HG03442 (cell line): ENCODE results near the gene TSEN54.

Experiments
- ATAC-seq: cut with Tn5 transposase; IDR thresholded peaks from one replicate; pipeline ENCODE4 v1.9.1; 2021; ENCODE audit warnings: mild to moderate bottlenecking, moderate library complexity; ENCODE audit not compliant: unreplicated experiment

The TSEN54 gene

DNA sequence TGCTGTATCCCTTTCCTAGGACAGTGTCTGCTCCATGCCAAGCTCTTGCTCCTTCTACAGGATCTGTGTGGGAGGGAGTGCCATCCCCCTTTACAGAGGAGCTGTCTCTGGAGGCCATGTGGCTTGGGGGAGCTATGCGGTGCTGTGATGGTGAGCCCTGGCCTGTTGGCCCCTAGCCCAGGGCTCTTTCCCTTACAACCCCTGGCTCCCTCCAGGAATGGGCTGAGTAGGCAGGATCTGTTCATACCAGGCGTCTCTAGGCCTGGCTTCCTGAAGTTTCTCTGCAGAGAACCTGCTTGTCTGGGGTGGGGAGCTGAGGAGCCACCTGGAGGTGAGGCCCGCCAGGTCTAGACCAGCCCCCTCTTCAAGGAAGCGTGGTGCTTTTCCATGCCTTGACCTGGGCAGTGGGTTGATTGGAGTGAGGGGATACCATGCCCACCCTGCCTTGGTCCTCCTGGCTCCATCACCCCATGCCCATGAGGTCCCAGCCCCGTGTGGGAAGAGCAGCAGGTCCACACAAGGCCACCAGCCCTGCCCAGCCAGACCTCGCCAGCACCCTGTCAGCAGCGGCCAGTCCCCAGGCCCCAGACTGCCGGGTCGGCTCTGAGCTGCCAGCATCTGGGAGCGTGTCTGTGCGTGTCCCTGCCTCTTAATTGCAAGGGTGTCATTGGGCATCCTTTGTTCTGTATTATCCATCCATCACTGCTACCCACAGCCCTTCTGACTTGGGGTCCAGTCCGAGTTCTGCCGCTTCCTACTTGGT, 23.8 kb downstream of the TSEN54 start:
- ATAC-seq: no peak

DNA sequence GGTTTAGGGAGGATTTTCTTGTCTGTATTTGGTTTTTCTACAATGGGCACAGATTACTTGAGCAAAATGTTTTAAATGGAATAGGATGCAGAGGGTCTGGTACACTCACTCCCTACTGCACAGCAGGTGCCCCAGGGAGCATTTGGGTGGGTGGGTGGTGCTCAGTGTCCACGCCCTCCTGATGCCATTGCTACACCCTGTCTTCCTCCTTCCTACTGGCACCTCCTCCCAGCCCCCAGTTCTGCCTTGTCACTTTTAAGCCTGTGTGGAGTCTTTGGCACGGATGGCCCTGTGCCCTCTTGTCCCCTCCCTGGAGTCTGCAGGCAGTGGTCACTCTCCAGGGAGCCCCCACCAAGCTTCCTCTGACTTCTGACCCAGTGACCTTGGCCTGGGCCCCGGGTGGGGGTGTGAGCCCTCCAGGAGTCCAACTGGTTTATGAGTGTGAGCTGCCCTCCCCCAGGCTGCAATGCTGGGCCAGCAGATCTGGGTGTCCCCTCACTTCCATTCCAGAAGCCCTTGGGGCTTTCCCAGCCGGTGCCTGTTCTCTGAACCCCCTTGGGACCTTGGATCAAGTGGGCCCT, 24.7 kb downstream of the TSEN54 start:
- ATAC-seq: no peak

DNA sequence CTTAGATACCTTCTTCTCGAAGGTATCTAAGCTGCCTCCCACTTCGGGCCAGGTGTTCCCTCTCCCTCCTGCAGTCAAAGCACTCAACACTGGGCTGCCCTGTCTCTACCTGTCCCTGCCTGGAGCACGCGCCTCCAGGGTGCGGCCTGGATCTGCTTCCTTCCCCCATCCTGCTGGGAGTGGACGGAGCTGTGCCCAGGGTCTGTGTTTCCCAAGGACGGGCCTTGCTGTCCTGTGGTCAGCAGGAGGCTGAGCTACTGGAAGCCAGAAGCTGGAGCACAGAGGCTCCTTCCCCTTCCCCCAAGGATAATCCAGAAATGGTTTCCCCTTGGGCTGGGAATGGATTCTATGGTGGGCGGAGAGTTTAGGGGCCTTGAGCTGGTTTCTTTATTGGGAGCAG, 25.9 kb downstream of the TSEN54 start:
- ATAC-seq: no peak

DNA sequence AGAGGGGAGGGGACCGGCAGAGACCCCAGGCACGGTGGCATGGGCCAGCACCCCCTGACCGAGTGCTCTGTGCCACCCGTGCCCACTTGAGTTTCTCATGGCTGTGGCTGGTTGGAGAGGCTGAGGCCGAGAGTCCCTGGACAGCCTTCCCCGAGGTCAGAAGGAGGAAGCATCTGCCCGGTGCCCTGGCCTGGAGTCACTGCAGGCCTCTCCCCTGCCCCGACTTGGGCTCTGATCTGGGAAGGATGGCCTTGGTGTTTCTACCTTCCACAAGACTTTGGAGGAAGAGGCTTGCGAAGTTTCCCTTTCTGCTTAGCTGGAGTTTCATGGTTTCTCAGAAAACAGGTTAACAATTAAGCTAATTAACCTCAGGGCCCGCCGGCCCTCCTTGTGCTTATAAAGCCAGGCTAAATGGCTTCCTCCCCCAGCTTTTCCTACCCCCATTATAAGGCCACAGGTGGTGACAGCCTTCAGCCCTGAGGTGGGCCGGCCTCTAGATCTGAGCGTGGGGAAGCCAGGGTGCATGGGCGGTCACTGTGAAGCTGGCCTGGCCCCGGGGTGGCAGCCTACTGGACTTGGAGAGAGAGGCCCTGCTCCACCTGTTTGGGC, 26.5 kb downstream of the TSEN54 start:
- ATAC-seq: no peak

DNA sequence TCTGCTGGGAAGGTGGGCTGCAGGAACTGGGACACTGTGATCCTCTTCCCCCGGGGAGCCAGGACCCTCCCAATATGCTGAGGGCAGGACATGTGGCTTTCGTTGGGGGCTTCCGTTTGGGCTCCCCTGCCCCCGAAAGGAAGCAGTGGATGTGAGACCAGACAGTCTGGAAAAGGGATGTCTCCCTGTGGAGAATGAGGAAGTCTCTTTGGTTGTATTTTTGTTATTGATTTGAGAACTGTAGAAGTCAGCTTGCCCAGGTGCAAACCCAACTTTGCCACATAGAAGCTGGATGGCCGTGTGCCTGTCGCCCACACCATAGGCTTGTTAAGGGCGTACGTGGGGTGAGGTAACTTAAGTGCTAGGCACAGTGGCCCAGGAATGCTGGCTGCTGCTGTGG, 27.9 kb downstream of the TSEN54 start:
- no peak for ATAC-seq

DNA sequence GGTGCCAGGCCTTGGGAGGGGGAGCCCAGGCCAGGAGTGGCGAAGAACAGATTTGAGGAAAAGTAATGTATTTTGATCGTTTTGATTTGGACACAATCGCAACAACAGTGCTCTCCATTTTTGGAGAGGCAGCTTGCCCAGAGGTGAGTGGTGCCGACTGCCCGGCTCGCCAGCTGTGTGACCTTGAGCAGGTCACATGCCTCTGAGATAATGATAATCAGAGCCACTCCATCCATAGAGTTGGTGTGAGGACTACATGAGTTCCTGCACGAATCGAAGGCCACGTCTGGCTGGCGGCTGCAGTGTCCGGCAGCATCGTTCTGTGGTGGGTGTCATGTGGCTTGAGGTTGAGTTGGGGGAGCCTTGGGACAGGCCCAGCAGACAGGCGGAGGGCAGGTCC, 29.9 kb downstream of the TSEN54 start:
- no peak for ATAC-seq

DNA sequence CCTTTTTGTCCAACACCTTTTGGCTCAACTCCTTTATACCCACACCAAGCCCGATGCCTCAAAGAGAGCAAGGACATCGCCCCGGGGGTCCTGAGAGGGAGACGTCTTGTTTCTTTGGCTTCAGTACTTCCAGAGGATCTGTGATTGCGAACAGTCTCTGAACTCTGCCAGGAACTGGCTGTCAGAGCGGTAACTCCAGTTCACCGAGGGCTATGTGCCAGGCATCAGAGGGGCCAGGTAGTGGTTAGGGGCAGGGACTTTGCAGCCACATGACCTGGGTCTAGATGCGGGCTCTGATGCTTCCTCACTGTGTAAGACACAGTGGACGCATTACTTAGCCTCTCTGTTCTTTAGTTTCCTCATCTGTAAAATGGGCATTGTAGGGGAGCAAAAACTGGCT, 30.8 kb downstream of the TSEN54 start:
- ATAC-seq: no peak

DNA sequence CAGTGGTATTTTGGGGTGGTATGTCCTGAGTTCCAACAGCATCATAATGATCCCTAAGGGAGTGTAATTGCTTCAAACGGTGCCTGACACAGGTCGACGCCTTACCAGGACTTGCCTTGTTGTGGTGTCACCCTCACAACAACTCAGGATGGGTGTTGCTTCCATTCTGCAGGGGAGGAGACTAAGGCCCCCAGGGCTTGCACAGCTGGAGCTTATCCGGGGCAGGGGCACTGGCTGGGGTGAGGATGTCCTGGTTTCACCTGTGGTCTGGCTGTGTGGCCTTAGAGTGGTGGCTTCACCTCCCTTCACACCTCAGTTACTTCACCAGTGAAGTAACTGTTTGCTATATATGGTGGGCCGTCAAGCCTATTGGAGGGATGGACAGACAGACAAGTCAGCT, 32.5 kb downstream of the TSEN54 start:
- ATAC-seq: no peak

DNA sequence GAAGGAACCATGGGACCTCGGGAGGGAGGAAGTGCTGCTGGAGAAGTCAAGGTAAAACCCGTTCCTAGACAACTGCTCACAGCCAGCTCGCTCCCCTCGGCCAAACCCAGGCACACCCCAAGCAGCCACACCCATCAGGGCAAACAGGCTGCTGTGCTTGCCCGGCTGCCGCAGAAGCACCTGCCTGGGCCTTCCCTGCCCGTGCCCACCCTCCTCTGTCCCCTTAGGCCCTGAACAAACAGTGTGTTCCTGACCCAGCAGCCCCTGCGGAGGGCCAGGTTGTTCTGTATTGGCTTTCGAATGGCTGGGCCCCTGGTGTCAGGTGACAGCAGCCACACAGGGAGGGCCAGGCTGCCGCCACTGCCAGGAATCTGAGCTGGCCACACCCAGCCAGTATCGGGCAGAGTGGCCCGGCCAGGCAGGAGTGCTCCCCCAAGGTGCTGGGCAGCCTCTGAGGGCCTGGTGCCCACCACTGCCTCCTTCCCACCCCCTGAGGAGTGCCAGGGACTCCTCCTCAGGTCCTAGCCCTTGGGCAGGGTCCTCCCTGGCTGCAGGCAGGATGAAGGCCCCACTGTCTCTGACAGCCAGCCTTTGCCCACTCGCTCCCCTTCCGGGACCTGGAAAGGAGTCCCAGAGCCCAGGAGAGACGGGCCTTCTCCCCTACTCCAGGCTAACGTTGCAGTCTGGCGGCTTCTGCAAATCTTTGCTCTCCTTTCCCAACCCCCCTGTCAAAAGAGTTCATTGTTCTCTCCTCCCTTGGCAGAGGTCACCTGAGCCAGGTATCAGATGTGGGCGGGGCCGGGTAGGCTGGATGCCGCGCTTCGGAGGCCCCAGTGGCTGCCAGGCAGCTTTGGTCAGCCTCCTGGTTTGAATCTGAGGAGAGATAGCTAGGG, 33.2 kb downstream of the TSEN54 start:
- ATAC-seq: no peak

DNA sequence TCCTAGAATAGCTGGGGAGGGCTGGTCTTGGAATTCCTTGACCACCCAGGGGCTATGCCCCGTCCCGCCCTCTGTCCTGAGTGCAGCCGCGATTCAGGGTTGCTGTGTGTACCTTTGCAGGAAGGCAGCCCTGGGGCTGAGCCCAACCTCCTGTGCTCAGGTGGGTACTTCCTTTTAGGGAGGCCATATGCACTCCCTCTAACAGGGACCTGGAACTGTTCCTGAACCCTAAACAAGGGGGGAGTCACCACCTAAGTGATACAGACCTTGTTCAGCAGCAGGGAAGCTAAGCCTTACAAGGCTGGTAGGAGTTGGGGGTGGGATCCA, 33.8 kb downstream of the TSEN54 start:
- ATAC-seq: no peak

DNA sequence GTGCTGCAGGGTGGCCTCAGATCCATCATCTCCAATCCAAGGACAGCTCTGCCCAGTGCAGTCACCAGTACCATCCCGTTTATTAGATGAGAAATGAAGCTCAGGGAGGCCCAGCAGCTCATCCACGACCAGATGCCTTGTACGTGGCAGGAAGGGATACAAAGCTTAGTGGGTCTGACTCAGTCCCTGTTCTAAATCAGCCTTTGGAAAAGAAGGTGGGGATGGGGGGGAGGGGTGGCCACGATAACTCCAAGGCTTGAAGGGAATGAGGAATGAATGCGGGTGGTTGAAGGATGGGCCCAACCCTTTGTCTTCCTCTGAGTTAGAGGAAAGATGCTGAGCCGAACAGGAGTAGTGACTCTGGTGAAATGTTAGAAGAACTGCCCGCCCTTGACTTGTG, 34.9 kb downstream of the TSEN54 start:
- ATAC-seq: no peak

DNA sequence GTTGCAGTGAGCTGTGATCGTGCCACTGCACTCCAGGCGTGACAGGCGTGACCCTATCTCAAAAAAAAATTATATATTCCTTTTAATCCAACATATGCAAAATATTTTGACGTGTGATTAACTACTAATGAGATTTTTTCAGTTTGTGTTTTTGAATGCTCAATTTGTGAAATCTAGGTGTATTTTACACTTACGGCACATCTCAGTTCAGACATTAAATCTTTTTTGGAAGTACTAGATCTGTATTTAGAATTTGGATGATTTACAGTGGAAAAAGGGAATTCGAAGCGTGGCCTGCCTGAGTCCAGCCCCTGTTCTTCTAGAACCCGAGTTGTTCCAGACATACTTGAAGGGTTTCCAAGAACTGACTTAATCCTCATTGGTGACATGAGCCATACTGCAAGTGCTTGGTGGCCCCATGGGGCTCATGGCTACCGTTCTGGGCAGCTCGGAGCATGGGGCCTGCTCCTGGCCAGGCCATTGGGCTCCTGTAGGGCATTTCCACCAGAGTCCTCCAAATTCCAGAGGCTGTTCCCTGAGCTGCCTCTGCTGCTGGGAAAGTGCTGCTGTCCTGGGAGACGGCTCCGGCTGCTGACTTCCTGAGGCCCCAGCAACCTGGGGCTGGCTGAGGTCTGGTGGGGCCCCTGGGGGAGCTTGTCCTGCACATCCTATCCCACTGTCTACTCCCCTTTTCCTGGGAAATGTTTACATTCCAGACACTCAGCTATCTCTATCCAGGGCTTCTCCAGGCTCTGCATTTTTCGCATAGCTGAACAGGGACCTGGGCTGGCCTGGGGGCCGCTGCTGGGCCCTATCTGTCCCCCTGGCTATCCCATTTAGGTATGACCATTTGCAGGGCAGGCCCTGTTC, 36.3 kb downstream of the TSEN54 start:
- ATAC-seq: no peak

DNA sequence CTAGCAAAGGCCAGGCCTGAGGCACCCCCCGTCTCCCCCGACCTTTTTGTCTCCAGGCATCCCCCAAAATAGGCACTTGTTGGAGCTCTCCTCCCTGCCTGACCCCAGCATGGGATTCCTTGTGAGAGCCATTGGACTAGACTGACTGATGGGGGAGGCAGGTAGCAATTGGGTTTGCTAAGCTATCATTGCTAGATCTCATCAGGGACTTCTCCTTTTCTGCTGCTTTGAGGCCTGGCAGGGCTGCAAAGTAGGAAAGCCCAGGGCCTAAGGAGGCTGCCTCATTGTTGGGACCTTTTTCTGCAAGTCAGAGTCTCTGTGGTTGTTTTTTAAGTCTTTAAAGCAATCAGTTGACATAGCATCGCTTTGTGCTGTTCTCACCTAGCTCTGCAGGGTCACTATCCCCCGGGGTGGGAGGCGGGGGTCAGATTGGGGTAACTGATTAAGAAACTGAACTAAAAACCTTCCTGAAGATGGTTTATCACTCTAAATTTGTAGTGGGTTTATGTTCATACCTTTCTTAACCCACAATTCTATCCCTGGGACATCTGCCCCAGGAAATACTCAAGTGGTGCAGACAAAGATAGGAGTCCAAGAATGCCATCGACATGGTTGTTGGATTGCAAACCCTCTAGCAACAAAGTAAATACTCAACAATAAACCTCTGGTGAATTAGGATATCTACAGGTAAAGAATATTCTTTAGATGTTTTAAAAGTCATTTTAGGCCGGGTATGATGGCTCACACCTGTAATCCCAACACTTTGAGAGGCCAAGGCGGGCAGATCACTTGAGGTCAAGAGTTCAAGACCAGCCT, 37.2 kb downstream of the TSEN54 start:
- no peak for ATAC-seq

DNA sequence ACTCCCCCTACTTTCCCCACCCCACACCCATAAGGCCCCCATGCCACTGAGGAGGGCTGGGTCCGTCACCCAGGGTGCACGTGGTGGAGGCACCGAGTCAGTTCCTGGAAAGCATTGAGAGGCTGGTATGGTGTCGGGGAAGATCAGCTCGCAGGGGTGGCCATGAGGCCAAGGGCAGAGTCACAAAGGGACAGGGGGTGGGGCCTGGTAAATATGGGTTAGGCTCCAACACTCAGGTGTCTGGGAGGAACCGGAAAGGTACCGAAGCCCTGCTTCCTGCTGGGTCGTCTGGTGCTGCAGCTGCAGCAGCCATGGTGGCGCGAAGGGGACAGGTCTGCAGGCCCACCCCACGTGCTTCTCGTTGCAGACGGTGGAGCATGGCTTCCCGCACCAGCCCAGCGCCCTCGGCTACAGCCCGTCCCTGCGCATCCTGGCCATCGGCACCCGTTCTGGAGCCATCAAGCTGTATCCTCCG, 39.4 kb downstream of the TSEN54 start:
- ATAC-seq: no peak

DNA sequence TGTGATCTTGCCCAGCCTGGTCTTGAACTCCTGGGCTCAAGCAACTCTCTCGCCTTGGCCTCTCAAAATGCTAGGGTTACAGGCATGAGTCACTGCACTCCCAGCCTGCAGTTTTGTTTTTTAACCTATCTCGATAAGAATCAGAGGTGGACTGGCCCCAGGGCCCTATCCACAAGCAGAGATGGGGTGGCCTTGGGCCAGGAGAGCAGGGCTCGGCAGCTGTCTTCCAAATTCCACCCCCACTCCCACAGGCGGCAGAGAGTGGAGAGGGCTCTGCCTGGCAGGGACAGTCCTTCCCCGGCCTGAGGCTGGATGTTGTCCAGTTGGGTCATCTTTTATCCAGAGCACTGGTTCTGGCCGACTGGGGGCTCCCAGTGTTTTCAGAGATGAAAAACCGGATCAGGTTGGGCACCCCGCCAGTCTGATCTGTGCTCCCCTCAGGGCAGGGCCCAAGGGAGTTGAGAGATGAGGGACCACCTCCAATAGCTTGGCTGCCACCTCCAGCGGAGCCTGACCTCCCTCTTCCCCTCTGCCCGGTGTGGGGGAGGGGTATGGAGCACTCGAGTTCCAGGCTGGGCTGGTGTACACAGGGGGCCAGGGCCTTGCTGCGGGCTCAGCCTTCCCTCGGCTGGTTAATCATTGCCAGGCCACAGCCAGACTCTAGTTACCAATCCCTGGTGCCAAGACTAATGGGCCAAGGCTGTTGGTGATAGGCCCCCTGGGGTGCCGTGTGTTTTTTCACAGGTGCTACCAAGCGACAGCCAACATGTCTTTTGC, 40.9 kb downstream of the TSEN54 start:
- ATAC-seq: no peak

DNA sequence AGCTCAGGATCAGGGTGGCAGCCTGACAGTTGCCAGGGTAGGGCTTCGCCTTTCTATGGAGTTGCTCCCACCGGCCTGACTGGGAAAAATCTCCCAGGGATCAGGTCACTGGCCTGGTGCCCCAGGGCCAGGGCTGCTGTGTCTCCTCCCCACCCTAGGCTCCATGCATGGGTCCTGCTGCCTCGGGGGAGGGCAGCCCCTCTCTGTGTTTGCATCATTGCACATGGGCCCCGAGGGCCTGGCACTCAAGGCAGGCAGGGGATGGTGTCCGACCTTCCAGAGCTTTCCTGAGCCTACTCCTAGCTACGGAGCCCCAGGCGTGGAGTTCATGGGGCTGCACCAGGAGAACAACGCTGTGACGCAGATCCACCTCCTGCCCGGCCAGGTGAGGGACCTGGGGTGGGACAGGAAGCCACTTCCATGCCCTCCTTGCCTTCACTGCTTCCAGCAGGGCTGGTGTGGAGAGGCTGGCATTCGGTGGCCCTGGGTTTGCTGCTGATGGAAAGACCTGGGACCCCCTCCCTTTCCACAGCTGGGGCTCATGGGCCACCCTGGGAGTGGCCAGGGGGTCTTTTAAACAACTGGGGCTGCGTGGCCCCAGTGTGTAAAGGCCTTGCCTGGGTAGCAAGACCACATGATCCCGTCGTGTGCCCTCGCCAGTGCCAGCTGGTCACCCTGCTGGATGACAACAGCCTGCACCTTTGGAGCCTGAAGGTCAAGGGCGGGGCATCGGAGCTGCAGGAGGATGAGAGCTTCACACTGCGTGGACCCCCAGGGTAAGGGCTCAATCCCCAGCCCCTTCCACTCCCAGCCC, 41.7 kb downstream of the TSEN54 start:
- no peak for ATAC-seq

DNA sequence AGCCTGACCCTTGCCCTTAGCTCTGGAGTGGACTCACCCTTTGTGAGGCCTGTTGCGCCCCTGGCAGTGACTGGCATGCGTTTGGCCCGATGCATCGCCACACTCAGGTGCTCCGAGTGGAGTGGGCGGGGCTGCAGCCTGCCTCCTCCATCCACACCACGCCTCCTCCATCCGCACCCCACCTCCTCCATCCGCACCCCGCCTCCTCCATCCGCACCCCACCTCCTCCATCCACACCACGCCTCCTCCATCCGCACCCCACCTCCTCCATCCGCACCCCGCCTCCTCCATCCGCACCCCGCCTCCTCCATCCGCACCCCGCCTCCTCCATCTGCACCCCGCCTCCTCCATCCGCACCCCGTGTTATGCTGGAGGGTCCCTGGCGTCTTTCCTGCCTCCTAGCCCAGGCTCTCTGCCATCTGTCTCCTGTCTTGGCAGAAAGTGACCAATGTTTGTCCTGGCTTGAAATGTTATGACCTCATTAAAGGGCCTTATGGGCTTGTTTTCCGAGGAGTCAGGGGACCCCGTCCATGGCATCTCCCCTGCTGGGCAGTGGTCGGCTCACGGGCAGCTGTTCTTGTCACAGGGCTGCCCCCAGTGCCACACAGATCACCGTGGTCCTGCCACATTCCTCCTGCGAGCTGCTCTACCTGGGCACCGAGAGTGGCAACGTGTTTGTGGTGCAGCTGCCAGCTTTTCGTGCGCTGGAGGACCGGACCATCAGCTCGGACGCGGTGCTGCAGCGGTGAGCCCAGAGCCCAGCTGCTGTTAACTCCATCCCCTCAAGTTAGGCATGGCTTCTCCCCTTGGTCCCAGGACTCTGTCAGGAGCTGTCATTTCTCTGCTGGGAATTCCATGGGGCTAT, 42.6 kb downstream of the TSEN54 start:
- no peak for ATAC-seq
